ENCODE results near the gene KLK15.

The KLK15 gene

DNA sequence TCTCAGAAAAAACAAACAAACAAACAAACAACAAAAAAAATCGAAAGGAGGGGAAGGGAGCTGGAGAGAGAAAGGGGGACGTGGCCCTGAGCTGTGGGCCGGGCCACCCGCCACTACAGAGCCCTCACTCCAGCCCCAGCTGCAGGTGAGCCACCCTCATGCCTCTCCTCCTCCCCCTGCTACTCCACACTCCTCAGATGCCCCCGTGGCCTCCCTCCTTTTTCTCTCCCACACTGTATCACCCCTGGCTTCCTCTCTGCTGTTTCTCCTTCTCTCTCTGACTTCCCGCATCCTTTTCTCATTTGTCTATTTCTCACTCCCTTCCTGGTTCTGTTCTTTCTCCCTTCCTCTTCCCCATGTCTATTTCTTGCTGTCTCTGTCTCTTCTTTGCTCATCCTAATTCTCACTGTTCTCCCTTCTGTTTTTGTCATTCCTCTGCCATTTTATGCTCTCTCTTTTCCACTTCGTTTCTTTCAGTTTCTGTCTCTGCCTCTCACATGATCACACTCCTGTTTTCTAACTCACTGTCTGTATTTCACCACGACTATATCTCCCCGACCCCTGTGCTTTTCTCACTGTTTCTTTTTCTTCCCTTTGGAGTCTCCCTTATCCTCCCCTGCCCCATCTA lies 42.5 kb upstream of the KLK15 start:
- Histone ChIP-seq H3K9me2 (ENCODE audit: low read depth, low read length) (no peaks in the 10 kb centered on the region), H2AFZ (ENCODE audit: low read length) (no peak overlapping the region), H3K36me3 (ENCODE audit: insufficient read depth, low read length) (no peaks in the 10 kb centered on the region), H3K27ac (ENCODE audit: low read depth, low read length, poor library complexity, severe bottlenecking) (no peak overlapping the region), H4K20me1 (ENCODE audit: insufficient read depth, low read length) (no peaks in the 10 kb centered on the region), H3K79me2 (ENCODE audit: insufficient read depth, low read length) (no peaks in the 10 kb centered on the region), H3K4me2 (ENCODE audit: low read length) (no peak overlapping the region), H3K4me3 (ENCODE audit: low read depth, low read length, poor library complexity, severe bottlenecking) (no peak overlapping the region), H3K9me3 (ENCODE audit: low read length) (no peaks in the 10 kb centered on the region), H3K9ac (ENCODE audit: low read length) (no peak overlapping the region), H3K4me1 (ENCODE audit: insufficient read depth, low read length, severe bottlenecking) (no peaks in the 10 kb centered on the region), H3K27me3 (ENCODE audit: insufficient read depth, low read length) (no peaks in the 10 kb centered on the region), H3F3A (ENCODE audit: insufficient read depth, low read length) (no peaks in the 10 kb centered on the region)
- TF ChIP-seq, protein P1, sequence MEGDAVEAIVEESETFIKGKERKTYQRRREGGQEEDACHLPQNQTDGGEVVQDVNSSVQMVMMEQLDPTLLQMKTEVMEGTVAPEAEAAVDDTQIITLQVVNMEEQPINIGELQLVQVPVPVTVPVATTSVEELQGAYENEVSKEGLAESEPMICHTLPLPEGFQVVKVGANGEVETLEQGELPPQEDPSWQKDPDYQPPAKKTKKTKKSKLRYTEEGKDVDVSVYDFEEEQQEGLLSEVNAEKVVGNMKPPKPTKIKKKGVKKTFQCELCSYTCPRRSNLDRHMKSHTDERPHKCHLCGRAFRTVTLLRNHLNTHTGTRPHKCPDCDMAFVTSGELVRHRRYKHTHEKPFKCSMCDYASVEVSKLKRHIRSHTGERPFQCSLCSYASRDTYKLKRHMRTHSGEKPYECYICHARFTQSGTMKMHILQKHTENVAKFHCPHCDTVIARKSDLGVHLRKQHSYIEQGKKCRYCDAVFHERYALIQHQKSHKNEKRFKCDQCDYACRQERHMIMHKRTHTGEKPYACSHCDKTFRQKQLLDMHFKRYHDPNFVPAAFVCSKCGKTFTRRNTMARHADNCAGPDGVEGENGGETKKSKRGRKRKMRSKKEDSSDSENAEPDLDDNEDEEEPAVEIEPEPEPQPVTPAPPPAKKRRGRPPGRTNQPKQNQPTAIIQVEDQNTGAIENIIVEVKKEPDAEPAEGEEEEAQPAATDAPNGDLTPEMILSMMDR (IDR thresholded peaks at IDR 0.05; ENCODE audit: low read length), result no peak
- TF ChIP-seq EZH2 (IDR thresholded peaks at IDR 0.05; ENCODE audit: borderline replicate concordance, low read length), result no peak

DNA sequence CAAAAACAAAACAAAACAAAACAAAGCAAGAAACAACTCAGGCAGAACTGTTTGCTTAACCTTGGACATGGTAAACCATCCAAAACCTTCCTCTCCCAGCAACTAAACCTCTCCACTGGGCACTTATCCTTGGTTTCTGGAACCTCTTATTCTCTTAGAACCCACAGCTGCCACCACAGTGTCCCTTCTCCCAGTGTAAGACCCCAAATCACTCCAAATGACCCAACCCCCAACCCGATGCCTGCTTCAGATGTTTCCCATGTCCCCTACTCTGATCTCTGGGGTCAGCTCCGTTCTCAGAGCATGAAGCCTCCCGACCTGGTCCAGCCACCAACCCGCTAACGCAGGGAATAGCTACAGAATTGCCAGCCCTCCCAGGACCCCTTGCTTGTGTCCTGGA lies 40.8 kb upstream of the KLK15 start:
- TF ChIP-seq, protein P1 (IDR thresholded peaks at IDR 0.05; ENCODE audit: low read length), result no peak
- no peak for TF ChIP-seq EZH2 (IDR thresholded peaks at IDR 0.05; ENCODE audit: borderline replicate concordance, low read length)
- Histone ChIP-seq H3K9me3 (ENCODE audit: low read length) (no peaks in the 10 kb centered on the region), H2AFZ (ENCODE audit: low read length) (no peak overlapping the region), H3K4me2 (ENCODE audit: low read length) (no peak overlapping the region), H3K27ac (ENCODE audit: low read depth, low read length, poor library complexity, severe bottlenecking) (no peak overlapping the region), H3K9ac (ENCODE audit: low read length) (no peak overlapping the region), H3K4me3 (ENCODE audit: low read depth, low read length, poor library complexity, severe bottlenecking) (no peak overlapping the region), H3K4me1 (ENCODE audit: insufficient read depth, low read length, severe bottlenecking) (no peaks in the 10 kb centered on the region), H3K79me2 (ENCODE audit: insufficient read depth, low read length) (no peaks in the 10 kb centered on the region), H3K9me2 (ENCODE audit: low read depth, low read length) (no peaks in the 10 kb centered on the region), H3F3A (ENCODE audit: insufficient read depth, low read length) (no peaks in the 10 kb centered on the region), H3K27me3 (ENCODE audit: insufficient read depth, low read length) (no peaks in the 10 kb centered on the region), H4K20me1 (ENCODE audit: insufficient read depth, low read length) (no peaks in the 10 kb centered on the region), H3K36me3 (ENCODE audit: insufficient read depth, low read length) (no peaks in the 10 kb centered on the region)

DNA sequence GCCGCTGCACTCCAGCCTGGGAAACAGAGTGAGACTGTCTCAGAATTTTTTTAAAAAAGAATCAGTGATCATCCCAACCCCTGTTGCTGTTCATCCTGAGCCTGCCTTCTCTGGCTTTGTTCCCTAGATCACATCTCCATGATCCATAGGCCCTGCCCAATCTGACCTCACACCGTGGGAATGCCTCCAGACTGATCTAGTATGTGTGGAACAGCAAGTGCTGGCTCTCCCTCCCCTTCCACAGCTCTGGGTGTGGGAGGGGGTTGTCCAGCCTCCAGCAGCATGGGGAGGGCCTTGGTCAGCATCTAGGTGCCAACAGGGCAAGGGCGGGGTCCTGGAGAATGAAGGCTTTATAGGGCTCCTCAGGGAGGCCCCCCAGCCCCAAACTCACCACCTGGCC lies 39.7 kb upstream of the KLK15 start, which contains the start of gene KLK2:
TSS of gene KLK2 (plus strand) at position 384 of the 400 bp plus-strand sequence. CDS start 35 bp downstream, outside the sequence.
- no peak within 1 kb of the TSS for H3K4me2 ChIP-seq (ENCODE audit: low read length)

More for the DNA sequence above, 39.7 kb upstream of the KLK15 start, which contains the start of gene KLK2:
- Histone ChIP-seq H3F3A (ENCODE audit: insufficient read depth, low read length) (no peaks in the 10 kb centered on the region), H3K9me3 (ENCODE audit: low read length) (no peaks in the 10 kb centered on the region), H3K36me3 (ENCODE audit: insufficient read depth, low read length) (no peaks in the 10 kb centered on the region), H3K79me2 (ENCODE audit: insufficient read depth, low read length) (no peaks in the 10 kb centered on the region), H3K4me3 (ENCODE audit: low read depth, low read length, poor library complexity, severe bottlenecking) (no peak within 1 kb of the TSS), H3K27me3 (ENCODE audit: insufficient read depth, low read length) (no peaks in the 10 kb centered on the region), H3K9me2 (ENCODE audit: low read depth, low read length) (no peaks in the 10 kb centered on the region), H3K4me1 (ENCODE audit: insufficient read depth, low read length, severe bottlenecking) (no peaks in the 10 kb centered on the region), H4K20me1 (ENCODE audit: insufficient read depth, low read length) (no peaks in the 10 kb centered on the region), H2AFZ (ENCODE audit: low read length) (no peak within 1 kb of the TSS), H3K27ac (ENCODE audit: low read depth, low read length, poor library complexity, severe bottlenecking) (no peak within 1 kb of the TSS), H3K9ac (ENCODE audit: low read length) (no peak within 1 kb of the TSS)
- TF ChIP-seq, protein P1 (IDR thresholded peaks at IDR 0.05; ENCODE audit: low read length), result no peak
- no peak for TF ChIP-seq EZH2 (IDR thresholded peaks at IDR 0.05; ENCODE audit: borderline replicate concordance, low read length)
